ENCODE measurements around the gene F3.

DNA sequence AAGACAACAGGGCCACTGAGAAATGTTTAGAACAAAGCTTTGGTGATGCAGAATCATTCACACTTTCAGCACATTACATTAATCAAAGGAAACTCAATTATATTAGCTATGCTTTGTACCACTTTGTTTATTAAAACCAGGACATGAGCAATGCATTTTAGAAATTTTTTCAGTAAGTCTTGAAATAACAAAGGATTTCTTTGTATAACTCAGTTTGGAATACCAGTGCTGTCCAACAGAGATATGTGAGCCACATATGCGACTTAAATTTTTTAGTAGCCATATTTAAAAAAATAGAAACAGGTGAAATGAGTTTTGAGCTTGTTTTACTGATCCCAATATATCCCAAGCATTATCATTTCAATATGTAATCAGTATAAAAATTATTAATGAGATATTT is 18.8 kb upstream of the F3 start:
- TF ChIP-seq, protein P1, sequence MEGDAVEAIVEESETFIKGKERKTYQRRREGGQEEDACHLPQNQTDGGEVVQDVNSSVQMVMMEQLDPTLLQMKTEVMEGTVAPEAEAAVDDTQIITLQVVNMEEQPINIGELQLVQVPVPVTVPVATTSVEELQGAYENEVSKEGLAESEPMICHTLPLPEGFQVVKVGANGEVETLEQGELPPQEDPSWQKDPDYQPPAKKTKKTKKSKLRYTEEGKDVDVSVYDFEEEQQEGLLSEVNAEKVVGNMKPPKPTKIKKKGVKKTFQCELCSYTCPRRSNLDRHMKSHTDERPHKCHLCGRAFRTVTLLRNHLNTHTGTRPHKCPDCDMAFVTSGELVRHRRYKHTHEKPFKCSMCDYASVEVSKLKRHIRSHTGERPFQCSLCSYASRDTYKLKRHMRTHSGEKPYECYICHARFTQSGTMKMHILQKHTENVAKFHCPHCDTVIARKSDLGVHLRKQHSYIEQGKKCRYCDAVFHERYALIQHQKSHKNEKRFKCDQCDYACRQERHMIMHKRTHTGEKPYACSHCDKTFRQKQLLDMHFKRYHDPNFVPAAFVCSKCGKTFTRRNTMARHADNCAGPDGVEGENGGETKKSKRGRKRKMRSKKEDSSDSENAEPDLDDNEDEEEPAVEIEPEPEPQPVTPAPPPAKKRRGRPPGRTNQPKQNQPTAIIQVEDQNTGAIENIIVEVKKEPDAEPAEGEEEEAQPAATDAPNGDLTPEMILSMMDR (IDR thresholded peaks at IDR 0.05; ENCODE audit: poor library complexity) = no peak
- TF ChIP-seq EZH2 (IDR thresholded peaks at IDR 0.05; ENCODE audit: borderline replicate concordance) = no peak
- no peak for TF ChIP-seq EZH2phosphoT487 (IDR thresholded peaks at IDR 0.05; ENCODE audit: low read depth, severe bottlenecking, unreplicated experiment)
